Panc1 (cell line): ENCODE measurements around the gene MCF2L.

Experiments
- CTCF ChIP-seq: fragments of 450-650 bp; IDR thresholded peaks from 2 replicates; pipeline ENCODE4 v1.5.1; 2017; ENCODE audit warnings: mild to moderate bottlenecking
- POLR2AphosphoS5 ChIP-seq: IDR thresholded peaks from 2 replicates; pipeline ENCODE4 v1.6.1; 2012; ENCODE audit warnings: mild to moderate bottlenecking, low read depth, low read length, moderate library complexity
- REST ChIP-seq, 2 experiments: IDR thresholded peaks; 2 replicates each; pipeline ENCODE4 v1.6.1; 2011 to 2012; ENCODE audit warnings: low read depth in 2 of 2, control low read depth in 1 of 2, low read length in 1 of 2, mild to moderate bottlenecking in 1 of 2, moderate library complexity in 1 of 2; ENCODE audit not compliant: insufficient read depth in 1 of 2
- SIN3A ChIP-seq: IDR thresholded peaks from 2 replicates; pipeline ENCODE4 v1.6.1; 2012; ENCODE audit warnings: low read depth, mild to moderate bottlenecking, low read length, moderate library complexity, borderline replicate concordance; ENCODE audit not compliant: insufficient read depth
- TCF7L2 ChIP-seq: IDR thresholded peaks from 2 replicates; pipeline ENCODE4 v1.6.1; 2011; ENCODE audit warnings: mild to moderate bottlenecking, low read depth, low read length, inconsistent platforms

- no peak for TF ChIP-seq CTCF
- no peak for TF ChIP-seq SIN3A
- TF ChIP-seq POLR2AphosphoS5 = no peak
- no peak for TF ChIP-seq REST (IDR thresholded peaks at IDR 0.05; ENCODE audit: insufficient read depth in 1 of 2, low read depth in 2 of 2, low read length in 1 of 2)
- TF ChIP-seq TCF7L2 = no peak
Observed at GRCh38 chr13:113002206-113002912, 33.3 kb downstream of the MCF2L start.
